CD4-positive, alpha-beta T cell treated with Interleukin-6 for 4 hours (primary cell): ENCODE results near the gene GAPDH.
"Not testable (repeated sequence)": the region's sequence is repeated elsewhere in the genome, so short reads cannot be mapped to it uniquely, and the experiment has no call there.

Experiments used
- DNase-seq: peaks from one replicate; pipeline ENCODE4 v3.0.0-alpha.2; 2020; ENCODE audit warnings: mixed read lengths

GAPDH gene

GRCh38 chr12:6569312-6569711 lies 35.0 kb downstream of the GAPDH start:
- DNase-seq, result no peak

DNA sequence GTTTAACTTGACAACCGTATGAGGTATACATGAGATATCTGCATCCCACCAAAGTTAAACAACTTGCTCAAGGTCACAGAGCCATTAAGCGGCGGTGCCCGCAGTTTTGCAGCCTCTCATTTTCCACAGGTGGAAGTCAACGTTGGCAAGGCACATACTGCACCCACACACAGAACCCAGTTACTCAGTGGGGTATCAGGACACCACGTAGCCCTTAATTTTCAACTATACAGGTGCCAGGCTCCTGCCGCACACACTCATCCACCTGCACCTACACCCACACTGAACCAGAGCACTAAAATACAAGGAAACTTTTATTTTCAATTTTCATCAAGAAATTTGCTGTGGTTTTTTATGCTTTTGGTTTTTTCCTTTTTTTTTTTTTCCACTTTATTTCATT lies 35.5 kb downstream of the GAPDH start:
- no peak for DNase-seq

- DNase-seq, result peak; percentile 58
These were observed 36.1 kb downstream of the GAPDH start for GRCh38 chr12:6570264-6570887.

DNA sequence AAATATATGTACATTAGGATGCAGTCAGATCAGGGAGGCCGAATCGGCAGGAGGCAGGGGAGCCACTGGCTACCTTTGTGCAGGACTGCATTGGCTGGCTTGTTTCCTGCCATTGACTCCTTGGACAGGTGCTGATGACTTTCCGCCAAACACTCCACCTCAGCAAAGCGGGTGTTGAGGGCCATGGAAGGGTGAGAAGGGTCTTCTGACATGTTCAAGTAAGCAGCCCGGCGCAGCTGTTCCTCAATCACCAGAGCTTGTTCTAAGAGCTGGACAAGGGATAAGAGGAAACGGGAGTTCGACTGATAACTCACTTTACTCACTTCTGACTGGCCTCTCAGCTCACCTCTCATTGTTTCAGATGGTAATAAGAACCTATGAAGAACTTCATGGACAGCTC lies 38.7 kb downstream of the GAPDH start:
- DNase-seq, result no peak

DNA sequence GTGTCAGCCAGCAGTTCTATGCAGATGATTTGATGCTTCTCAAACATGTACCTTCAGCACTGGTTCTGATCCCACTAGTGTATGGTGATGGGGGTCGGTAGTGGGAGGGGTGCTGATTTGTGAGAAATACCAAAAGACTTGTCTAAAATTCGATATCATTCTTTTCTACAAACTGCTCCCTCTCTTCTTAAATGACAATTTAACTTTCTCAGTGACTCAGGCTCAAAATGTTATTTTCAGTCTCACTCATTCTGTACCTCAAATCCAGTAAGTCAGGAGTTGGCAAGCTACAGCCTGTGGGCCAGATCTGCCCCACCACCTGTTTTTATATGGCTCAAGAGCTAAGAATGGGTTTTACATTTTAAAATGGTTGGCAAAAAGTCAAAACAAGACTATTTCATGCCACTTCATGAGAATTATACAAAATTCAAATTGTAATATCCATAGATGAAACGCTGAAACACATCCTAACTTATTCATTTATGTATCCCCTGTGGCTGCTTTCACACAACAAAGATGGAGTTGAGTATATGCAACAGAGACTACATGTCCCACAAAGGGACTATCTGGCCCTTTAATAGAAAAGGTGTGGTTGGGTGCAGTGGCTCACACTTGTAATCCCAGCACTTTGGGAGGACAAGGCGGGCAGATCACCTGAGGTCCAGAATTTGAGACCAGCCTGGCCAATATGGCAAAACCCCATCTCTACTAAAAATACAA lies 40.4 kb downstream of the GAPDH start:
- no peak for DNase-seq

DNA sequence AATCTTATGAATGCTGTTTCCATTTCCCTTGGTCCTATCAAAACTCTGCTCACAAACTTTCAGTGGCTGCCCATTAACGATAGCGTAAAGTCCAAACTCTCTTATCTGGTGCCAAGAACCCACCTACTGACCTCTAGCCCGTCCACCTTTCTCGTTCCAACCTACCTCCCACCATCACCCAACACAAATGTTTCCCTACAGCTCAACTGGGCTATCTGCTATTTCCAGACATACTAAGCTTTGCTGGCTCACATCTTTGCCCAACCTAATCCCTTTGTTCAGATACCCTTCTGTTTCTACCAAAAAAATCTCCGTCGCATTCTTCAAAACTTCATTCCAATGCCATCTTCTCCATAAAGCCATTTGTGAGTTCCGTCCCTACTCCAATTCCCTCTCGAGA lies 41.3 kb downstream of the GAPDH start:
- no peak for DNase-seq

DNA sequence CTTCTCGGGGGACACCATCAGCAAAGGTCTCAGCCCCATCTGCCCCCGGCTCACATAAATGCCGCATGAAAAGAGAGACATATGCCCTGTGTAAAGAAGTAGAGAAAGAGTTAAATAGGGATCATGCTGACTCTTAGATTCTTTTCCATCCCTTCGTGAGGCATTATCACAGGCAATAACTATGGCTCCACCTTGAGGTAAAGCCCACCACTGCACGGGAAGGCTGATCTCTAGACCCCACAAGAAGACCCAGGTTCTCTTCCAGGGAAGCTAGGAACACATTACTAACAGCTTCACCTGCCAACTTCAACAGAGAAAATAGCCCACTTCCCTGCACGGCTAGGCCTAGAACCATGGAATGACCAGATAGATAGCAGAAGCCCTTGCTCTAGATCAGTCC lies 47.9 kb downstream of the GAPDH start:
- DNase-seq, result no peak

- DNase-seq, result no peak
These were observed 48.6 kb downstream of the GAPDH start for GRCh38 chr12:6582959-6583358.

GRCh38 chr12:6584293-6584692 lies 50.0 kb downstream of the GAPDH start:
- DNase-seq, result no peak

GRCh38 chr12:6586569-6586968 lies 52.3 kb downstream of the GAPDH start:
- DNase-seq, result not testable (repeated sequence)
